Glutamatergic neuron (in vitro differentiated cells): ENCODE measurements around the gene SH3GL2. TPM values are rescaled to one million over a fixed set of nuclear protein-coding genes. Genes with fewer than 3 reads are reported as not detected.

ENCODE experiments used
- DNase-seq: peaks from one replicate; pipeline ENCODE4 v3.0.0; 2022
- H3K27ac Mint-ChIP-seq: one replicate; pipeline ENCODE4 v1.8.0; 2020; ENCODE audit warnings: mild to moderate bottlenecking, mixed read lengths, inconsistent platforms; ENCODE audit not compliant: unreplicated experiment
- H3K27me3 Mint-ChIP-seq: one replicate; pipeline ENCODE4 v1.8.0; 2020; ENCODE audit warnings: mild to moderate bottlenecking, moderate library complexity, mixed read lengths, inconsistent platforms; ENCODE audit not compliant: unreplicated experiment
- H3K36me3 Mint-ChIP-seq: one replicate; pipeline ENCODE4 v1.8.0; 2020; ENCODE audit warnings: mild to moderate bottlenecking, mixed read lengths, inconsistent platforms; ENCODE audit not compliant: unreplicated experiment
- H3K4me1 Mint-ChIP-seq: one replicate; pipeline ENCODE4 v1.8.0; 2020; ENCODE audit warnings: mild to moderate bottlenecking, low read depth, mixed read lengths, inconsistent platforms; ENCODE audit not compliant: unreplicated experiment
- H3K4me3 Mint-ChIP-seq: one replicate; pipeline ENCODE4 v1.8.0; 2020; ENCODE audit warnings: mild to moderate bottlenecking, mixed read lengths, inconsistent platforms; ENCODE audit not compliant: unreplicated experiment
- H3K9me3 Mint-ChIP-seq: one replicate; pipeline ENCODE4 v1.8.0; 2020; ENCODE audit warnings: mild to moderate bottlenecking, moderate library complexity, mixed read lengths, inconsistent platforms; ENCODE audit not compliant: unreplicated experiment
- CTCF ChIP-seq: fragments of 200-600 bp; sonication (generic); IDR thresholded peaks from one replicate; pipeline ENCODE4 v1.5.0; 2021; ENCODE audit not compliant: partially characterized antibody, unreplicated experiment
- total RNA-seq: library from RNA; stranded (reverse); fragmentation: NEBNext Ultra II Directional; extraction: Animal tissue kit (Norgen Biotek cat#: 25700); gene quantifications from one replicate; pipeline ENCODE4 v1.2.1, GENCODE V29; 2021; ENCODE audit not compliant: unreplicated experiment

Gene SH3GL2
- total RNA-seq, 1 donor from 2014 or later, result 8.1 TPM

- Mint-ChIP-seq H3K27me3 (no peaks in the 10 kb centered on the region), H3K36me3 (peaks cover 4% of the 10 kb centered on the region), H3K27ac (no peak overlapping the region), H3K9me3 (peaks cover 5% of the 10 kb centered on the region), H3K4me1 (no peaks in the 10 kb centered on the region), H3K4me3 (no peak overlapping the region)
- DNase-seq, result no peak
- no peak for TF ChIP-seq CTCF
Measured at GRCh38 chr9:17730899-17731298, 152.0 kb downstream of the SH3GL2 start.

GRCh38 chr9:17731308-17731707 lies 152.4 kb downstream of the SH3GL2 start:
- no peak for TF ChIP-seq CTCF

GRCh38 chr9:17734674-17735073 lies 155.8 kb downstream of the SH3GL2 start:
- no peaks in the 10 kb centered on the region for H3K36me3 Mint-ChIP-seq
- H3K9me3 Mint-ChIP-seq, result peaks cover 3% of the 10 kb centered on the region
- no peak for DNase-seq
- H3K4me3 Mint-ChIP-seq, result no peak overlapping the region
- no peak overlapping the region for H3K27ac Mint-ChIP-seq
- H3K27me3 Mint-ChIP-seq, result no peaks in the 10 kb centered on the region
- TF ChIP-seq CTCF, result no peak
- H3K4me1 Mint-ChIP-seq, result no peaks in the 10 kb centered on the region

More at GRCh38 chr9:17731308-17731707, 152.4 kb downstream of the SH3GL2 start:
- no peaks in the 10 kb centered on the region for H3K27me3 Mint-ChIP-seq
- no peak overlapping the region for H3K27ac Mint-ChIP-seq
- H3K4me1 Mint-ChIP-seq, result no peaks in the 10 kb centered on the region
- no peak overlapping the region for H3K4me3 Mint-ChIP-seq
- peaks cover 4% of the 10 kb centered on the region for H3K36me3 Mint-ChIP-seq
- peaks cover 5% of the 10 kb centered on the region for H3K9me3 Mint-ChIP-seq
- no peak for DNase-seq

- DNase-seq, result no peak
- no peak overlapping the region for H3K4me3 Mint-ChIP-seq
- no peaks in the 10 kb centered on the region for H3K27me3 Mint-ChIP-seq
- no peaks in the 10 kb centered on the region for H3K36me3 Mint-ChIP-seq
- no peak overlapping the region for H3K27ac Mint-ChIP-seq
- TF ChIP-seq CTCF, result no peak
- no peaks in the 10 kb centered on the region for H3K4me1 Mint-ChIP-seq
- H3K9me3 Mint-ChIP-seq, result no peaks in the 10 kb centered on the region
Measured at GRCh38 chr9:17735859-17736258, 157.0 kb downstream of the SH3GL2 start.

- TF ChIP-seq CTCF, result no peak
- Mint-ChIP-seq H3K4me1 (no peaks in the 10 kb centered on the region), H3K9me3 (no peaks in the 10 kb centered on the region), H3K27ac (no peak overlapping the region), H3K27me3 (no peaks in the 10 kb centered on the region), H3K4me3 (no peak overlapping the region), H3K36me3 (no peaks in the 10 kb centered on the region)
- no peak for DNase-seq
Measured at GRCh38 chr9:17739022-17739421, 160.2 kb downstream of the SH3GL2 start.
